KMS-11 (cell line): ENCODE results near the gene RAD9A.

Source experiments
- H2AFZ ChIP-seq: fragments of 200-600 bp; sonication (generic); 2 replicates; pipeline ENCODE4 v1.6.1; 2016; ENCODE audit warnings: antibody characterized with exemption, mixed run types, low read depth
- H3K27ac ChIP-seq: fragments of 200-600 bp; sonication (generic); 2 replicates; pipeline ENCODE4 v1.6.1; 2016; ENCODE audit warnings: mild to moderate bottlenecking, mixed run types
- H3K27me3 ChIP-seq: fragments of 200-600 bp; sonication (generic); 2 replicates; pipeline ENCODE4 v1.6.1; 2017; ENCODE audit warnings: mild to moderate bottlenecking, low read depth, mixed run types, moderate library complexity; ENCODE audit not compliant: insufficient read depth
- H3K36me3 ChIP-seq: fragments of 200-600 bp; sonication (generic); 2 replicates; pipeline ENCODE4 v1.6.1; 2017; ENCODE audit warnings: mild to moderate bottlenecking, mixed run types; ENCODE audit not compliant: insufficient read depth
- H3K4me1 ChIP-seq: fragments of 200-600 bp; sonication (generic); 2 replicates; pipeline ENCODE4 v1.6.1; 2016; ENCODE audit warnings: mild to moderate bottlenecking, low read depth, mixed run types; ENCODE audit not compliant: poor library complexity, severe bottlenecking
- H3K4me2 ChIP-seq: fragments of 200-600 bp; sonication (generic); 2 replicates; pipeline ENCODE4 v1.7.0; 2016; ENCODE audit warnings: mild to moderate bottlenecking, mixed run types
- H3K4me3 ChIP-seq: fragments of 200-600 bp; sonication (generic); IDR thresholded peaks from 2 replicates; pipeline ENCODE4 v1.6.1; 2017; ENCODE audit warnings: low read depth, low read length, mixed read lengths; ENCODE audit not compliant: insufficient read depth
- H3K79me2 ChIP-seq: fragments of 200-600 bp; sonication (generic); 2 replicates; pipeline ENCODE4 v1.6.1; 2016; ENCODE audit warnings: low read depth, mixed run types; ENCODE audit not compliant: insufficient read depth
- H3K9ac ChIP-seq: fragments of 200-600 bp; sonication (generic); 2 replicates; pipeline ENCODE4 v1.6.1; 2016; ENCODE audit warnings: mild to moderate bottlenecking, mixed run types
- H4K20me1 ChIP-seq: fragments of 200-600 bp; sonication (generic); 2 replicates; pipeline ENCODE4 v1.6.1; 2016; ENCODE audit warnings: mild to moderate bottlenecking, mixed run types; ENCODE audit not compliant: insufficient read depth
- TF ChIP-seq, protein P1 (sequence below): fragments of 200-600 bp; sonication (generic); conservative IDR thresholded peaks from 2 replicates; pipeline ENCODE4 v1.6.1; 2017; ENCODE audit warnings: low read depth, mild to moderate bottlenecking, antibody characterized with exemption, low read length, moderate library complexity, mixed read lengths

The RAD9A gene

DNA sequence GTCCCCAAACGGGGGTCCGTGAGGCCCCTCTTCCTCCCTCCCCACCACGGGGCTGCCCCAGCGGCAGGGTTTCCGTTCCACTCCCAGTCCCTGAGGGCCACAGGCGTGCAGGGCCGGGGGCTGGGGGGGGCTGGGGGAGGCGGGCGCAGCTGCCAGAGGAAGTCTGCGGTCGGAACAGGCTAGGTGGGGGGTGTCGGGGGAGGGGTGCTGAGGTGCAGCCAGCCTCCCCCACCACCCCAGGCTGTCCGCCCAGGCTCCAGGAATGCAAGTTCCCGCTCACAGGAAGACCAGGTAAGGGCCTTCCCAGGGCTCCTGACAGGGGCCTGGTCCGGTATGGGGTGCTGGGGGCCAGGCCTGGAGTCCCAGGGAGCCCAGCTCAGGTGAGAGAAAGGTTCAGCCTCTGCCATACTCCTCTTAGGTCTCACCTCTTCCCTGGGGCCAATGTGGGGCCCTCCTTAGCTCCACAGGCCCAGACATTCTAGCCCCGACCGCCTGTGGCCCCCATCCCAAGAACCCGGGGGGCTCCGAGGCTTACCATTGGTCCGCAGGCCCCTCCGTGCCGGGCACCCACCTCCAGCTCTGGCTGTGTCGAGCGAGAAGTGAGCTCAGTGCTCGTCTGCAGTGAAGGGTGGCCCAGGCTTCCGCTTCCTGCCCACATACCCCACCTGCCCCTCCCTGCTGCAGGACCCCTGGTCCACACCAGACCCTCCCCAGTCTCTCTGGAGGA, 45.5 kb downstream of the RAD9A start, which contains the start of gene PTPRCAP:
TSS of gene PTPRCAP (minus strand) at position 601 of the 727 bp plus-strand sequence. CDS start at position 538, 63 bp downstream.
- Histone ChIP-seq H3K27ac (no peak within 1 kb of the TSS), H3K4me3 (no peak within 1 kb of the TSS), H3K36me3 (no peaks in the 10 kb centered on the region), H3K27me3 (no peaks in the 10 kb centered on the region), H3K9ac (no peak within 1 kb of the TSS), H2AFZ (no peak within 1 kb of the TSS), H4K20me1 (no peaks in the 10 kb centered on the region), H3K4me2 (no peak within 1 kb of the TSS), H3K4me1 (no peaks in the 10 kb centered on the region), H3K79me2 (no peaks in the 10 kb centered on the region)
- TF ChIP-seq, protein P1, sequence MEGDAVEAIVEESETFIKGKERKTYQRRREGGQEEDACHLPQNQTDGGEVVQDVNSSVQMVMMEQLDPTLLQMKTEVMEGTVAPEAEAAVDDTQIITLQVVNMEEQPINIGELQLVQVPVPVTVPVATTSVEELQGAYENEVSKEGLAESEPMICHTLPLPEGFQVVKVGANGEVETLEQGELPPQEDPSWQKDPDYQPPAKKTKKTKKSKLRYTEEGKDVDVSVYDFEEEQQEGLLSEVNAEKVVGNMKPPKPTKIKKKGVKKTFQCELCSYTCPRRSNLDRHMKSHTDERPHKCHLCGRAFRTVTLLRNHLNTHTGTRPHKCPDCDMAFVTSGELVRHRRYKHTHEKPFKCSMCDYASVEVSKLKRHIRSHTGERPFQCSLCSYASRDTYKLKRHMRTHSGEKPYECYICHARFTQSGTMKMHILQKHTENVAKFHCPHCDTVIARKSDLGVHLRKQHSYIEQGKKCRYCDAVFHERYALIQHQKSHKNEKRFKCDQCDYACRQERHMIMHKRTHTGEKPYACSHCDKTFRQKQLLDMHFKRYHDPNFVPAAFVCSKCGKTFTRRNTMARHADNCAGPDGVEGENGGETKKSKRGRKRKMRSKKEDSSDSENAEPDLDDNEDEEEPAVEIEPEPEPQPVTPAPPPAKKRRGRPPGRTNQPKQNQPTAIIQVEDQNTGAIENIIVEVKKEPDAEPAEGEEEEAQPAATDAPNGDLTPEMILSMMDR: no peak

DNA sequence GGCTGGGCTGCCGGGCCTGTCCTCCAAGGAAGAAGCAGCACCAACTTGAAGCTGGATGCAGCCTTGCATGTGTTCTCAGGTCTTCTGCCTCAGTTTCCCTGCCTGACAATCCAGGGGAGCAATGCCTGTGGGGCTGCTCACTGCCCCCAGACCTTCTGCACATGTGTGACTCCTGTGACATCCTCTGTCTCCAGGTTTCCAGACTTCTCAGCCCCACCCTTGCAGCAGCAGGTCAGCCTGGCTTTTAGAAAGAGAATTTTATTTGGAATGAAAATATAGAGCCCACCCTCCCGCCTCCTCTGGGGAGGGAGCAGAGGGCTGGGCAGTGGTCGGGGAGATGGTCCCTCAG, 46.0 kb downstream of the RAD9A start:
- TF ChIP-seq, protein P1: no peak
- Histone ChIP-seq H2AFZ (no peak overlapping the region), H3K27ac (no peak overlapping the region), H3K79me2 (no peaks in the 10 kb centered on the region), H3K4me3 (no peak overlapping the region), H4K20me1 (no peaks in the 10 kb centered on the region), H3K9ac (no peak overlapping the region), H3K4me1 (no peaks in the 10 kb centered on the region), H3K36me3 (no peaks in the 10 kb centered on the region), H3K27me3 (no peaks in the 10 kb centered on the region), H3K4me2 (no peak overlapping the region)

DNA sequence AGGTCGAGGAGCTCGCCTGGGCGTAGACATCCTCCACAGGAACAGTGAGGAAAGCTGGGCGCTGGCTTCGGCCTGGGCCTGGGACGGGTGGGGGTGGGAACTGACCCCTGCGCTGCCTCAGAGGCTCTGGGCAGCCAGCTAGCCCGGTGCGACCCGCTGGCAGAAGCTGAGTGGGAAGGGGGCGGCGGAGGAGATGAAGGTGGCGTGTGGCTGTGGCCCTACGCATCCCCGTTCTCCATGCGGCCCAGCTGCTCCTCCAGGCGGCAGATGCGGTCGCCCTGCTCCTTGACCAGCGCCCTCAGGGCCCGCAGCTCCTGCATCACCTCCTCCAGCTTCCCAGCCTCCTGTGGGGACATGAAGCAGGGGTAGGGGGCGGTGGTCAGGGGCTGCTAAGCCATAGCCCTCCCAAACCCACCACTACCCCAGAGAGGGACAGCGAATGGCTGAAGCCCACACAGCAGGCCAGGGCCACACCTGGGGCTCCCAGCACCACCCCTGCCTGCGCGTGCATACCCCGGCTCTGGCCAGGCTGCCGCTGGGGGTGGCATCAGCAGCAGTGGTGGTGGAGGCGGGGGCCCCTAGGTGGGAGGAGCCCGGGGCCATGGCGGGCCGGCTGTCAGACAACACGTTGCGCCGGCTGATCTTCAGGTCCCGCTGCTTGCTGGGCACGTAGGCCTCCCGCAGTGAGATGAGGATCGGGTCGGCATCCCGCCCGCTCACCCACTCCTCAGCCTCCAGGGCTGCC, 46.5 kb downstream of the RAD9A start:
- no peaks in the 10 kb centered on the region for H3K79me2 ChIP-seq
- no peak overlapping the region for H3K9ac ChIP-seq
- H3K4me3 ChIP-seq: no peak overlapping the region
- no peaks in the 10 kb centered on the region for H3K4me1 ChIP-seq
- H3K27ac ChIP-seq: no peak overlapping the region
- H3K36me3 ChIP-seq: no peaks in the 10 kb centered on the region
- no peak overlapping the region for H3K4me2 ChIP-seq
- TF ChIP-seq, protein P1: no peak
- no peaks in the 10 kb centered on the region for H4K20me1 ChIP-seq
- no peak overlapping the region for H2AFZ ChIP-seq
- no peaks in the 10 kb centered on the region for H3K27me3 ChIP-seq

DNA sequence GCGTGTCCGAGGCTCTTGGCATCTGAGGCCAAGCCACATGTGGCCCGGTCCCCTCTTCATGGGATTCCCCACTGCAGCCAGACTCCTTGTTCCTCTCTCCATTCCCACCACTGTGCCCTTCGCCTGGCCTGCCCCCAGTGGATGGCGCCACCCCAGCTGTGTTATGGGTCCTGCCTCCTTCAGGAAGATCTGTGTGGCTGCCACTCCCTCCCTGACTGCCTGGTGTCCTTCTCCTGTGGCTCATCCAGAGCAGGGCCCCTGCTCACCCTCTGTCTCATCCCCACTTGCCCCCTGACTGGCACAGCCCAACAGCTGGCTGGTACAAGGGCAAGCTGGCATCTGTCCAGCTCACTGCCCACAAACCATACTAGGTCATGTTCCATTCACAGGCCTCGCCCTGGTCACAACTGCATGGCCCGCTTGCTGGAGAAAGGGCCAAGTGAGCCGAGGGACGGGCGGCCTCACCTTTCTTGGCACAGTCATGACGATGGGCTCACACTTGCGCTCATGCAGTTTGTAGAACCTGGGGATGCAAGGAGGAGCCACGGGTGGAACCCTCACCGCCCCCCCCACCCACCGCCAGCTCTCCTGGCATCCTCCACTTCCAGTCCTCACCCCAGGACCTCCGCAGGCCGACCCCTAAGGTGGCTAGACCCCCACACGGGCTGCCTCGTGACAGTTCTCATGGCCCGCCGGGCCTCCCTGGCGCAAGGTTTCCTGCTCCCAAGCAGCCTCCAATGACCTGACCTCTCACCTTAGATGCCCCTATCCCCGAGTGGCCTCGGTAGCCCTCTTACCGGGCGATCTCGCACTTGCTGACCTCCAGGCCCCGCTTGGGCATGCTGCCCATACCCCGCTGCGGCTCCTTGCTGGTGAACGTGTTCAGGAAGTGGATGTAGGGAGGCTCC, 47.8 kb downstream of the RAD9A start:
- TF ChIP-seq, protein P1: no peak
- Histone ChIP-seq H3K79me2 (no peaks in the 10 kb centered on the region), H3K27ac (no peak overlapping the region), H3K27me3 (no peaks in the 10 kb centered on the region), H3K36me3 (no peaks in the 10 kb centered on the region), H3K4me3 (no peak overlapping the region), H3K4me2 (no peak overlapping the region), H2AFZ (no peak overlapping the region), H4K20me1 (no peaks in the 10 kb centered on the region), H3K9ac (no peak overlapping the region), H3K4me1 (no peaks in the 10 kb centered on the region)
